HCT116 (cell line): Measurements from ENCODE around the gene DLG2. TPM values are rescaled to one million over a fixed set of nuclear protein-coding genes. Genes with fewer than 3 reads are reported as not detected.

Experiments used
- ATAC-seq: fragments of 200-7000 bp; cut with Tn5 transposase; 2 replicates; pipeline ENCODE4 v1.9.1; 2020; ENCODE audit warnings: mild to moderate bottlenecking, moderate library complexity
- BruUV-seq: library from RNA; stranded (reverse); fragments of 400-500 nt; replicated peaks from 2 replicates; lab custom pipeline; 2021; lab: Mats Ljungman, UMichigan
- CTCF ChIA-PET: fragments of 300-600 bp; sonication (Branson Sonifier 250); formaldehyde crosslinking; loops from one replicate; lab custom pipeline; 2021; ENCODE audit warnings: antibody characterized with exemption; lab: Charles Lee
- POLR2A ChIA-PET: fragments of 300-600, 350-600 bp; sonication (Branson Sonifier 250); formaldehyde crosslinking; loops from one replicate; lab custom pipeline; 2021; ENCODE audit warnings: antibody characterized with exemption; lab: Charles Lee
- RAD21 ChIA-PET, 2 experiments: fragments of 300-600 bp; sonication (Branson Sonifier 250); formaldehyde crosslinking; loops; one replicate each; lab custom pipeline; 2023; ENCODE audit warnings: low total read pairs in 2 of 2; ENCODE audit not compliant: uncharacterized antibody in 2 of 2, unreplicated experiment in 2 of 2, low non-redundant PET in 1 of 2; lab: Charles Lee
- DNase-seq: peaks from one replicate; pipeline ENCODE4 v3.0.0-alpha.2; 2010; ENCODE audit warnings: low read depth, low spot score
- H2AFZ ChIP-seq: fragments of 200-600 bp; shearing (Covaris generic), sonication (generic); 2 replicates; pipeline ENCODE4 v1.6.1; 2017; ENCODE audit warnings: low read depth, mixed run types, mixed read lengths, antibody characterized with exemption, low read length; ENCODE audit not compliant: poor library complexity, severe bottlenecking
- H3K27ac ChIP-seq: 2 replicates; pipeline ENCODE4 v1.5.1; 2012; ENCODE audit warnings: low read depth, low read length
- H3K27me3 ChIP-seq: fragments of 200-600 bp; sonication (generic); 2 replicates; pipeline ENCODE4 v1.6.1; 2016; ENCODE audit warnings: mixed run types, low read length, mixed read lengths; ENCODE audit not compliant: insufficient read depth
- H3K36me3 ChIP-seq, 2 experiments: fragments of 200-500 bp in 1 of 2; fragments of 200-600 bp in 1 of 2; sonication (Bioruptor generic) in 1 of 2; sonication (generic) in 1 of 2; 2 replicates each; pipeline versions ENCODE4 v1.5.1 to v1.6.1; 2014 to 2016; ENCODE audit warnings: low read length in 2 of 2, inconsistent platforms in 1 of 2, mixed read lengths in 1 of 2, mixed run types in 1 of 2; ENCODE audit not compliant: insufficient read depth in 2 of 2, control insufficient read depth in 1 of 2
- H3K4me1 ChIP-seq, 2 experiments: fragments of 200-600 bp in 1 of 2; sonication (generic) in 1 of 2; 2 replicates each; pipeline versions ENCODE4 v1.5.1 to v1.6.1; 2012 to 2017; ENCODE audit warnings: low read length in 2 of 2, inconsistent platforms in 1 of 2, mild to moderate bottlenecking in 1 of 2, mixed read lengths in 1 of 2, mixed run types in 1 of 2, moderate library complexity in 1 of 2; ENCODE audit not compliant: insufficient read depth in 2 of 2, control insufficient read depth in 1 of 2
- H3K4me2 ChIP-seq: fragments of 200-600 bp; sonication (generic); 2 replicates; pipeline ENCODE4 v1.6.1; 2017; ENCODE audit warnings: mixed run types, low read length, mixed read lengths
- H3K4me3 ChIP-seq, 2 experiments: fragments of 200-600 bp in 1 of 2; sonication (generic) in 1 of 2; replicated peaks in 1 of 2; 2 replicates each; pipeline ENCODE4 v1.5.1; 2011 to 2016; ENCODE audit warnings: low read length in 2 of 2, control low read depth in 1 of 2, low read depth in 1 of 2, mild to moderate bottlenecking in 1 of 2, mixed read lengths in 1 of 2, mixed run types in 1 of 2
- H3K79me2 ChIP-seq: fragments of 200-600 bp; sonication (generic); 2 replicates; pipeline ENCODE4 v1.6.1; 2017; ENCODE audit warnings: mild to moderate bottlenecking, mixed run types, low read length, moderate library complexity, mixed read lengths; ENCODE audit not compliant: insufficient read depth
- H3K9ac ChIP-seq: fragments of 200-600 bp; sonication (generic); 2 replicates; pipeline ENCODE4 v1.6.1; 2016; ENCODE audit warnings: low read length, mixed read lengths
- H3K9me2 ChIP-seq: fragments of 200-600 bp; sonication (generic), shearing (Covaris generic); 2 replicates; pipeline ENCODE4 v1.6.1; 2017; ENCODE audit warnings: mixed run types, mild to moderate bottlenecking, moderate library complexity; ENCODE audit not compliant: insufficient read depth
- H3K9me3 ChIP-seq, 2 experiments: fragments of 200-500 bp in 1 of 2; fragments of 200-600 bp in 1 of 2; sonication (Bioruptor generic) in 1 of 2; sonication (generic) in 1 of 2; 2 replicates each; pipeline ENCODE4 v1.6.1; 2014 to 2017; ENCODE audit warnings: low read length in 2 of 2, mixed read lengths in 2 of 2, inconsistent platforms in 1 of 2, low read depth in 1 of 2, mild to moderate bottlenecking in 1 of 2, mixed run types in 1 of 2, moderate library complexity in 1 of 2; ENCODE audit not compliant: control insufficient read depth in 1 of 2, insufficient read depth in 1 of 2
- H4K20me1 ChIP-seq: fragments of 200-600 bp; sonication (generic), shearing (Covaris generic); 2 replicates; pipeline ENCODE4 v1.6.1; 2017; ENCODE audit warnings: mixed run types, mild to moderate bottlenecking, moderate library complexity; ENCODE audit not compliant: insufficient read depth
- ATF3 ChIP-seq: IDR thresholded peaks from 2 replicates; pipeline ENCODE4 v1.6.1; 2012
- CEBPB ChIP-seq: IDR thresholded peaks from 2 replicates; pipeline ENCODE4 v1.6.1; 2012; ENCODE audit warnings: low read depth
- CTCF ChIP-seq, 3 experiments: fragments of 200-600 bp in 1 of 3; sonication (generic) in 1 of 3; IDR thresholded peaks in 2 of 3; conservative IDR thresholded peaks in 1 of 3; 2 replicates each; pipeline ENCODE4 v1.5.1; 2012 to 2017; ENCODE audit warnings: low read depth in 2 of 3, low read length in 2 of 3, antibody characterized with exemption in 1 of 3, borderline replicate concordance in 1 of 3, control low read depth in 1 of 3, mild to moderate bottlenecking in 1 of 3, mixed read lengths in 1 of 3, mixed run types in 1 of 3, moderate library complexity in 1 of 3; ENCODE audit not compliant: insufficient read depth in 1 of 3
- EGR1 ChIP-seq: IDR thresholded peaks from 2 replicates; pipeline ENCODE4 v1.6.1; 2012; ENCODE audit warnings: low read depth
- ELF1 ChIP-seq: IDR thresholded peaks from 2 replicates; pipeline ENCODE4 v1.6.1; 2012; ENCODE audit warnings: low read depth, borderline replicate concordance
- EZH2 ChIP-seq: fragments of 200-600 bp; sonication (generic); IDR thresholded peaks from 2 replicates; pipeline ENCODE4 v1.6.1; 2017; ENCODE audit warnings: antibody characterized with exemption, mixed run types
- FOSL1 ChIP-seq: IDR thresholded peaks from 2 replicates; pipeline ENCODE4 v1.6.1; 2012; ENCODE audit warnings: low read depth
- JUND ChIP-seq: IDR thresholded peaks from 2 replicates; pipeline ENCODE4 v1.6.1; 2012
- MAX ChIP-seq: IDR thresholded peaks from 2 replicates; pipeline ENCODE4 v1.6.1; 2012
- POLR2A ChIP-seq: IDR thresholded peaks from 2 replicates; pipeline ENCODE4 v1.7.0; 2011; ENCODE audit warnings: borderline replicate concordance; ENCODE audit not compliant: insufficient read depth, insufficient read length; ENCODE audit errors: extremely low read depth
- POLR2AphosphoS5 ChIP-seq: IDR thresholded peaks from 2 replicates; pipeline ENCODE4 v1.6.1; 2011; ENCODE audit warnings: mild to moderate bottlenecking, low read depth, low read length, moderate library complexity
- RAD21 ChIP-seq: IDR thresholded peaks from 2 replicates; pipeline ENCODE4 v1.6.1; 2012; ENCODE audit warnings: low read depth, mild to moderate bottlenecking
- SP1 ChIP-seq: IDR thresholded peaks from 2 replicates; pipeline ENCODE4 v1.6.1; 2012; ENCODE audit warnings: low read depth
- SRF ChIP-seq: IDR thresholded peaks from 2 replicates; pipeline ENCODE4 v1.6.1; 2012; ENCODE audit warnings: low read depth
- ZFX ChIP-seq: fragments of 450-650 bp; IDR thresholded peaks from 2 replicates; pipeline ENCODE4 v1.6.1; 2017
- ZNF274 ChIP-seq: fragments of 200-500 bp; sonication (Bioruptor generic); IDR thresholded peaks from 2 replicates; pipeline ENCODE4 v1.6.1; 2014; ENCODE audit warnings: mild to moderate bottlenecking, low read depth, low read length, inconsistent platforms
- intact Hi-C: fragments of 100-400 bp; cut with micrococcal nuclease; formaldehyde crosslinking; loops from 2 replicates; pipeline ENCODE4 v1.10.0; 2022
- total RNA-seq: library from RNA; stranded (reverse); gene quantifications from one replicate; pipeline ENCODE4 v1.2.1, GENCODE V29; 2021; ENCODE audit not compliant: unreplicated experiment
- TF ChIP-seq, protein P1 (sequence below): IDR thresholded peaks from 2 replicates; pipeline ENCODE4 v1.6.1; 2012; ENCODE audit warnings: low read depth
- TF ChIP-seq, protein P2 (sequence below): IDR thresholded peaks from 2 replicates; pipeline ENCODE4 v1.6.1; 2011; ENCODE audit warnings: mild to moderate bottlenecking, low read length, moderate library complexity; ENCODE audit not compliant: insufficient replicate concordance; ENCODE audit errors: extremely low read depth

The DLG2 gene
- total RNA-seq, 1 experiment from 2014 or later, result 2.4 TPM

DNA sequence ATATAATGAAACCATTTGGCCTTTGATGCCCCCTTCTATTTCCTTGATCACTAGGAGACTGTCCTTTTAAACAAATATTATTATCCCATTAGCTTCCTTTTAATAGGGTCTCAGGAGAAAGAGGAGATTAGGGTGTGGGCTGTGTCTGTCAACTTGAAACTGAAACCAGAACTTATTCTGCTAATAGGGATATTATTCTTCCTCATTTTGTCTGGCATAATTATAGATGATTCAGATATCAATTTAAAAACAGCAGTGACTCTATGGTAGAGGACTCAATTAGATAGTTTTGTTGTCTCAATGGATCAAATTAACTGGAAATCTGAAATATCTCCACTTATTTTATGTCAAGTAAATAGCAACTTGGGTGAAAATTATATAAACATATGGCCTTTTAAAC is 1756.1 kb downstream of the DLG2 start:
- no peaks in the 10 kb centered on the region for H3K79me2 ChIP-seq
- intact Hi-C loops, result no loop called here
- no peak overlapping the region for H3K9ac ChIP-seq
- H3K4me1 ChIP-seq, result no peaks in the 10 kb centered on the region
- no peaks in the 10 kb centered on the region for H3K36me3 ChIP-seq
- H3K27me3 ChIP-seq, result 0 out of 2 replicates have a peak, but pooled peaks cover 4% of the 10 kb centered on the region
- no TSS peak for BruUV-seq
- no peak overlapping the region for H3K27ac ChIP-seq
- no peak for DNase-seq
- TF ChIP-seq EZH2 (no peak), JUND (no peak), SRF (no peak), ELF1 (no peak), ZNF274 (no peak), CEBPB (no peak), CTCF (IDR thresholded peaks at IDR 0.05 in 2 of 3, conservative IDR thresholded peaks at IDR 0.05 in 1 of 3; ENCODE audit: borderline replicate concordance in 1 of 3, insufficient read depth in 1 of 3, low read depth in 2 of 3, low read length in 2 of 3) (no peak), ATF3 (no peak), RAD21 (no peak), SP1 (no peak), ZFX (no peak), POLR2A (no peak), MAX (no peak), EGR1 (no peak), FOSL1 (no peak), POLR2AphosphoS5 (no peak)
- TF ChIP-seq, protein P1, sequence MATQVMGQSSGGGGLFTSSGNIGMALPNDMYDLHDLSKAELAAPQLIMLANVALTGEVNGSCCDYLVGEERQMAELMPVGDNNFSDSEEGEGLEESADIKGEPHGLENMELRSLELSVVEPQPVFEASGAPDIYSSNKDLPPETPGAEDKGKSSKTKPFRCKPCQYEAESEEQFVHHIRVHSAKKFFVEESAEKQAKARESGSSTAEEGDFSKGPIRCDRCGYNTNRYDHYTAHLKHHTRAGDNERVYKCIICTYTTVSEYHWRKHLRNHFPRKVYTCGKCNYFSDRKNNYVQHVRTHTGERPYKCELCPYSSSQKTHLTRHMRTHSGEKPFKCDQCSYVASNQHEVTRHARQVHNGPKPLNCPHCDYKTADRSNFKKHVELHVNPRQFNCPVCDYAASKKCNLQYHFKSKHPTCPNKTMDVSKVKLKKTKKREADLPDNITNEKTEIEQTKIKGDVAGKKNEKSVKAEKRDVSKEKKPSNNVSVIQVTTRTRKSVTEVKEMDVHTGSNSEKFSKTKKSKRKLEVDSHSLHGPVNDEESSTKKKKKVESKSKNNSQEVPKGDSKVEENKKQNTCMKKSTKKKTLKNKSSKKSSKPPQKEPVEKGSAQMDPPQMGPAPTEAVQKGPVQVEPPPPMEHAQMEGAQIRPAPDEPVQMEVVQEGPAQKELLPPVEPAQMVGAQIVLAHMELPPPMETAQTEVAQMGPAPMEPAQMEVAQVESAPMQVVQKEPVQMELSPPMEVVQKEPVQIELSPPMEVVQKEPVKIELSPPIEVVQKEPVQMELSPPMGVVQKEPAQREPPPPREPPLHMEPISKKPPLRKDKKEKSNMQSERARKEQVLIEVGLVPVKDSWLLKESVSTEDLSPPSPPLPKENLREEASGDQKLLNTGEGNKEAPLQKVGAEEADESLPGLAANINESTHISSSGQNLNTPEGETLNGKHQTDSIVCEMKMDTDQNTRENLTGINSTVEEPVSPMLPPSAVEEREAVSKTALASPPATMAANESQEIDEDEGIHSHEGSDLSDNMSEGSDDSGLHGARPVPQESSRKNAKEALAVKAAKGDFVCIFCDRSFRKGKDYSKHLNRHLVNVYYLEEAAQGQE, result no peak
- TF ChIP-seq, protein P2, sequence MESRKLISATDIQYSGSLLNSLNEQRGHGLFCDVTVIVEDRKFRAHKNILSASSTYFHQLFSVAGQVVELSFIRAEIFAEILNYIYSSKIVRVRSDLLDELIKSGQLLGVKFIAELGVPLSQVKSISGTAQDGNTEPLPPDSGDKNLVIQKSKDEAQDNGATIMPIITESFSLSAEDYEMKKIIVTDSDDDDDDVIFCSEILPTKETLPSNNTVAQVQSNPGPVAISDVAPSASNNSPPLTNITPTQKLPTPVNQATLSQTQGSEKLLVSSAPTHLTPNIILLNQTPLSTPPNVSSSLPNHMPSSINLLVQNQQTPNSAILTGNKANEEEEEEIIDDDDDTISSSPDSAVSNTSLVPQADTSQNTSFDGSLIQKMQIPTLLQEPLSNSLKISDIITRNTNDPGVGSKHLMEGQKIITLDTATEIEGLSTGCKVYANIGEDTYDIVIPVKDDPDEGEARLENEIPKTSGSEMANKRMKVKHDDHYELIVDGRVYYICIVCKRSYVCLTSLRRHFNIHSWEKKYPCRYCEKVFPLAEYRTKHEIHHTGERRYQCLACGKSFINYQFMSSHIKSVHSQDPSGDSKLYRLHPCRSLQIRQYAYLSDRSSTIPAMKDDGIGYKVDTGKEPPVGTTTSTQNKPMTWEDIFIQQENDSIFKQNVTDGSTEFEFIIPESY, result no peak
- no peak overlapping the region for H2AFZ ChIP-seq
- H3K9me3 ChIP-seq, result no peaks in the 10 kb centered on the region
- H4K20me1 ChIP-seq, result no peaks in the 10 kb centered on the region
- H3K4me2 ChIP-seq, result no peak overlapping the region
- POLR2A ChIA-PET, result no interaction called here
- H3K9me2 ChIP-seq, result no peaks in the 10 kb centered on the region
- H3K4me3 ChIP-seq, result no peak overlapping the region
- CTCF ChIA-PET, result no interaction called here
- no peak for ATAC-seq
- RAD21 ChIA-PET, result no interaction called here
